ENCODE measurements around the gene PPM1K. TPM values are rescaled to one million over a fixed set of nuclear protein-coding genes. Genes with fewer than 3 reads are reported as not detected.

PPM1K gene
- total and polyA plus RNA-seq, 2 donors (not counting 3 experiments of a cell fraction or from before 2014, with no cell fraction given): 4.0 to 8.6 TPM

- Histone ChIP-seq H3K4me2 (ENCODE audit: insufficient read depth, low read length) (no peak overlapping the region), H3K9me3 (replicated peaks; ENCODE audit: control insufficient read depth, insufficient read depth, low read length) (no peaks in the 10 kb centered on the region), H3K79me2 (ENCODE audit: control insufficient read depth, insufficient read depth, low read length) (no peaks in the 10 kb centered on the region), H3K27ac (ENCODE audit: insufficient read depth, low read depth, low read length) (no peak overlapping the region), H3K36me3 (ENCODE audit: control insufficient read depth in 2 of 2, extremely low read depth in 1 of 2, insufficient read depth in 2 of 2, low read length in 2 of 2) (no peaks in the 10 kb centered on the region), H3K9ac (replicated peaks; ENCODE audit: extremely low read depth, insufficient read depth, low read length) (no peak overlapping the region), H3K9me1 (replicated peaks; ENCODE audit: control insufficient read depth, extremely low read depth, insufficient read depth, low read length) (no peaks in the 10 kb centered on the region), H4K20me1 (replicated peaks; ENCODE audit: control insufficient read depth, extremely low read depth, insufficient read depth, low read length) (no peaks in the 10 kb centered on the region), H2AFZ (ENCODE audit: low read depth, low read length) (peak overlapping the region; percentile 88), H3K4me3 (replicated peaks in 1 of 3; ENCODE audit: insufficient read depth in 1 of 3, low read depth in 1 of 3, low read length in 3 of 3) (no peak overlapping the region), H3K4me1 (ENCODE audit: control insufficient read depth, extremely low read depth, insufficient read depth, low read length) (peaks cover 4% of the 10 kb centered on the region), H3K27me3 (ENCODE audit: control insufficient read depth in 2 of 2, insufficient read depth in 2 of 2, low read length in 2 of 2) (no peaks in the 10 kb centered on the region)
- FAIRE-seq (peak; percentile 86), DNase-seq (ENCODE audit: low read depth, low spot score) (peak; percentile 52)
- TF ChIP-seq JUN (IDR thresholded peaks at IDR 0.05; ENCODE audit: borderline replicate concordance, insufficient read depth, insufficient read length, low read depth) (peak; percentile 13), GATA2 (IDR thresholded peaks at IDR 0.05; ENCODE audit: insufficient read depth, insufficient read length, low read depth, low read length) (no peak)
- POLR2A ChIA-PET: no interaction called here
- CTCF ChIA-PET: interaction anchor here (0.6 to 2.0 kb wide), 14 partner anchors 9 to 965 kb away, joined by 3 to 12 read pairs (median 4); partner anchors contain the start of gene PPM1K
- dilution Hi-C loops (cut with MboI; ENCODE audit: extremely low pct_ligation_motif_present, low sequenced_read_pairs) (no loop called here), intact Hi-C loops (cut with micrococcal nuclease) (no loop called here)
- no TSS peak for BruUV-seq (replicated peaks)
These were observed 35.9 kb upstream of the PPM1K start for GRCh38 chr4:88320224-88320779.

- H3K9ac ChIP-seq (replicated peaks; ENCODE audit: extremely low read depth, insufficient read depth, low read length): no peak overlapping the region
- no peak for DNase-seq (ENCODE audit: low read depth, low spot score)
- no peak overlapping the region for H3K27ac ChIP-seq (ENCODE audit: insufficient read depth, low read depth, low read length)
- H3K36me3 ChIP-seq (ENCODE audit: control insufficient read depth in 2 of 2, extremely low read depth in 1 of 2, insufficient read depth in 2 of 2, low read length in 2 of 2): no peaks in the 10 kb centered on the region
- intact Hi-C loops (cut with micrococcal nuclease): no loop called here
- peaks cover 4% of the 10 kb centered on the region for H3K4me1 ChIP-seq (ENCODE audit: control insufficient read depth, extremely low read depth, insufficient read depth, low read length)
- H2AFZ ChIP-seq (ENCODE audit: low read depth, low read length): no peak overlapping the region
- H4K20me1 ChIP-seq (replicated peaks; ENCODE audit: control insufficient read depth, extremely low read depth, insufficient read depth, low read length): no peaks in the 10 kb centered on the region
- dilution Hi-C loops (cut with MboI; ENCODE audit: extremely low pct_ligation_motif_present, low sequenced_read_pairs): no loop called here
- no peak overlapping the region for H3K4me2 ChIP-seq (ENCODE audit: insufficient read depth, low read length)
- TF ChIP-seq MAX (IDR thresholded peaks at IDR 0.05; ENCODE audit: insufficient read depth, insufficient read length): no peak
- no peak for TF ChIP-seq FOS (IDR thresholded peaks at IDR 0.05; ENCODE audit: borderline replicate concordance, insufficient read depth, low read length)
- TF ChIP-seq POLR2A (IDR thresholded peaks at IDR 0.05; ENCODE audit: low read depth, low read length): no peak
- no peak for TF ChIP-seq CTCF (IDR thresholded peaks at IDR 0.05; ENCODE audit: extremely low read depth in 1 of 2, insufficient read depth in 1 of 2, low read depth in 1 of 2, low read length in 2 of 2)
- TF ChIP-seq MYC (IDR thresholded peaks at IDR 0.05; ENCODE audit: low read depth, low read length): no peak
- TF ChIP-seq JUN (IDR thresholded peaks at IDR 0.05; ENCODE audit: borderline replicate concordance, insufficient read depth, insufficient read length, low read depth): no peak
- no TSS peak for BruUV-seq (replicated peaks)
- CTCF ChIA-PET: interaction anchor here (1.1 kb wide), 1 partner anchor 19 kb away, joined by 3 read pairs; no protein-coding TSS in a partner anchor
- H3K9me3 ChIP-seq (replicated peaks; ENCODE audit: control insufficient read depth, insufficient read depth, low read length): no peaks in the 10 kb centered on the region
- H3K9me1 ChIP-seq (replicated peaks; ENCODE audit: control insufficient read depth, extremely low read depth, insufficient read depth, low read length): no peaks in the 10 kb centered on the region
- H3K4me3 ChIP-seq (replicated peaks in 1 of 3; ENCODE audit: insufficient read depth in 1 of 3, low read depth in 1 of 3, low read length in 3 of 3): no peak overlapping the region
- peak; percentile 8 for FAIRE-seq
- POLR2A ChIA-PET: no interaction called here
- no peaks in the 10 kb centered on the region for H3K27me3 ChIP-seq (ENCODE audit: control insufficient read depth in 2 of 2, insufficient read depth in 2 of 2, low read length in 2 of 2)
- no peaks in the 10 kb centered on the region for H3K79me2 ChIP-seq (ENCODE audit: control insufficient read depth, insufficient read depth, low read length)
These were observed 34.5 kb upstream of the PPM1K start for GRCh38 chr4:88318751-88319350.
